PC-9 (cell line): Measurements from ENCODE around the gene ABR. TPM values are rescaled to one million over a fixed set of nuclear protein-coding genes. Genes with fewer than 3 reads are reported as not detected.

Experiments
- BruUV-seq: library from RNA; stranded (reverse); fragments of 400-500 nt; replicated peaks from 2 replicates; lab custom pipeline; 2021; lab: Mats Ljungman, UMichigan
- CTCF ChIA-PET: fragments of 300-600 bp; sonication (Branson Sonifier 250); formaldehyde crosslinking; loops from one replicate; lab custom pipeline; 2022; ENCODE audit warnings: antibody characterized with exemption; lab: Charles Lee
- POLR2A ChIA-PET: fragments of 300-600 bp; sonication (Branson Sonifier 250); formaldehyde crosslinking; loops from one replicate; lab custom pipeline; 2022; ENCODE audit warnings: antibody characterized with exemption; ENCODE audit not compliant: unreplicated experiment; lab: Charles Lee
- DNase-seq, 2 experiments: peaks; one replicate each; pipeline versions ENCODE4 v3.0.0 to v3.0.0-alpha.2; 2015 to 2022; ENCODE audit warnings: mixed read lengths in 1 of 2
- H2AFZ ChIP-seq: fragments of 200-600 bp; sonication (generic); 2 replicates; pipeline ENCODE4 v1.8.1; 2017; ENCODE audit warnings: antibody characterized with exemption
- H3F3A ChIP-seq: fragments of 200-600 bp; sonication (generic); 2 replicates; pipeline ENCODE4 v1.8.1; 2017; ENCODE audit warnings: antibody characterized with exemption, mild to moderate bottlenecking, low read depth; ENCODE audit not compliant: insufficient read depth
- H3K27ac ChIP-seq: fragments of 200-600 bp; sonication (generic); 2 replicates; pipeline ENCODE4 v1.6.1; 2016; ENCODE audit warnings: mixed run types
- H3K27me3 ChIP-seq: fragments of 200-600 bp; sonication (generic); 2 replicates; pipeline ENCODE4 v1.6.1; 2016; ENCODE audit warnings: low read depth, mixed run types; ENCODE audit not compliant: insufficient read depth
- H3K36me3 ChIP-seq: fragments of 200-600 bp; sonication (generic); 2 replicates; pipeline ENCODE4 v1.6.1; 2016; ENCODE audit warnings: low read depth, mixed run types
- H3K4me1 ChIP-seq: fragments of 200-600 bp; sonication (generic); replicated peaks from 2 replicates; pipeline ENCODE4 v1.6.1; 2016; ENCODE audit warnings: mixed run types; ENCODE audit not compliant: insufficient read depth
- H3K4me2 ChIP-seq: fragments of 200-600 bp; sonication (generic); 2 replicates; pipeline ENCODE4 v1.6.1; 2017; ENCODE audit warnings: mixed run types
- H3K4me3 ChIP-seq: fragments of 200-600 bp; sonication (generic); 2 replicates; pipeline ENCODE4 v1.6.1; 2016; ENCODE audit warnings: mixed run types
- H3K79me2 ChIP-seq: fragments of 200-600 bp; sonication (generic); 2 replicates; pipeline ENCODE4 v1.6.1; 2017; ENCODE audit warnings: low read depth, mixed run types
- H3K9me2 ChIP-seq: fragments of 200-600 bp; sonication (generic); 2 replicates; pipeline ENCODE4 v1.8.1; 2017; ENCODE audit warnings: mild to moderate bottlenecking; ENCODE audit not compliant: insufficient read depth
- H3K9me3 ChIP-seq: fragments of 200-600 bp; sonication (generic); 2 replicates; pipeline ENCODE4 v1.8.1; 2016; ENCODE audit warnings: low read depth; ENCODE audit not compliant: insufficient read depth
- H4K20me1 ChIP-seq: fragments of 200-600 bp; sonication (generic); 2 replicates; pipeline ENCODE4 v1.8.1; 2017; ENCODE audit not compliant: insufficient read depth
- EZH2 ChIP-seq: fragments of 200-600 bp; sonication (generic); IDR thresholded peaks from 2 replicates; pipeline ENCODE4 v1.8.0; 2017; ENCODE audit warnings: antibody characterized with exemption, low read depth
- intact Hi-C: fragments of 100-400 bp; cut with micrococcal nuclease; formaldehyde crosslinking; loops from one replicate; pipeline ENCODE4 v1.10.0; 2022; ENCODE audit not compliant: unreplicated experiment
- total RNA-seq: library from RNA; stranded (reverse); gene quantifications from 2 replicates; pipeline ENCODE4 v1.2.3, GENCODE V29; 2021
- TF ChIP-seq, protein P1 (sequence below): fragments of 200-600 bp; sonication (generic); conservative IDR thresholded peaks from 2 replicates; pipeline ENCODE4 v1.6.1; 2017; ENCODE audit warnings: mixed run types, antibody characterized with exemption, mild to moderate bottlenecking, moderate library complexity

Gene ABR
- total RNA-seq, 1 experiment from 2014 or later: 76.0 TPM

DNA sequence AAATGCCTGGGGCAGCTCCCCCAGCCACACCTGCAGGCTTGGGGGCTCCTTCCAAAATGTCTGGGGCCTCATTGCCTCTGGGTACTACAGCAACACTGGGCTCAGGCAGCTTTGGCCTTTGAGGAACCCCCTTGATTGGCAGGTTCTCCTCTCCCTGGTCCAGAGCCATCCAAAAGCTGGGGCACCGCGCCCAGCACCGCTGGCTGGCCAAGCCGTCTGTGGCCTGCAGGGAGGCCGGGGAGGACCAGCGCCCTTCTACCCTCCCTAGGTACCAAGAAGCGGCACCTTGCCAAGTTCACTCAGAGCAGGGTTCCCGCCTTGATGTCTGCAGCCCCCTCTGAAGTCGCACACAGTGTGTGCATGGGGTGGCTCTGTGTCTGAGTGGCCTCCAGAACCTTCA is 152.7 kb downstream of the ABR start:
- BruUV-seq: no TSS peak
- no peaks in the 10 kb centered on the region for H3K79me2 ChIP-seq
- H3K9me2 ChIP-seq: no peaks in the 10 kb centered on the region
- H3K9me3 ChIP-seq: no peaks in the 10 kb centered on the region
- H3K4me1 ChIP-seq: no peaks in the 10 kb centered on the region
- CTCF ChIA-PET: no interaction called here
- 0 out of 2 replicates have a peak, but pooled peaks cover 6% of the 10 kb centered on the region for H4K20me1 ChIP-seq
- H2AFZ ChIP-seq: no peak overlapping the region
- H3F3A ChIP-seq: no peaks in the 10 kb centered on the region
- no peak overlapping the region for H3K27ac ChIP-seq
- H3K4me3 ChIP-seq: no peak overlapping the region
- POLR2A ChIA-PET: no interaction called here
- TF ChIP-seq EZH2: no peak
- TF ChIP-seq, protein P1, sequence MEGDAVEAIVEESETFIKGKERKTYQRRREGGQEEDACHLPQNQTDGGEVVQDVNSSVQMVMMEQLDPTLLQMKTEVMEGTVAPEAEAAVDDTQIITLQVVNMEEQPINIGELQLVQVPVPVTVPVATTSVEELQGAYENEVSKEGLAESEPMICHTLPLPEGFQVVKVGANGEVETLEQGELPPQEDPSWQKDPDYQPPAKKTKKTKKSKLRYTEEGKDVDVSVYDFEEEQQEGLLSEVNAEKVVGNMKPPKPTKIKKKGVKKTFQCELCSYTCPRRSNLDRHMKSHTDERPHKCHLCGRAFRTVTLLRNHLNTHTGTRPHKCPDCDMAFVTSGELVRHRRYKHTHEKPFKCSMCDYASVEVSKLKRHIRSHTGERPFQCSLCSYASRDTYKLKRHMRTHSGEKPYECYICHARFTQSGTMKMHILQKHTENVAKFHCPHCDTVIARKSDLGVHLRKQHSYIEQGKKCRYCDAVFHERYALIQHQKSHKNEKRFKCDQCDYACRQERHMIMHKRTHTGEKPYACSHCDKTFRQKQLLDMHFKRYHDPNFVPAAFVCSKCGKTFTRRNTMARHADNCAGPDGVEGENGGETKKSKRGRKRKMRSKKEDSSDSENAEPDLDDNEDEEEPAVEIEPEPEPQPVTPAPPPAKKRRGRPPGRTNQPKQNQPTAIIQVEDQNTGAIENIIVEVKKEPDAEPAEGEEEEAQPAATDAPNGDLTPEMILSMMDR: no peak
- no peaks in the 10 kb centered on the region for H3K27me3 ChIP-seq
- no peak for DNase-seq
- H3K4me2 ChIP-seq: no peak overlapping the region
- intact Hi-C loops: no loop called here
- H3K36me3 ChIP-seq: no peaks in the 10 kb centered on the region

DNA sequence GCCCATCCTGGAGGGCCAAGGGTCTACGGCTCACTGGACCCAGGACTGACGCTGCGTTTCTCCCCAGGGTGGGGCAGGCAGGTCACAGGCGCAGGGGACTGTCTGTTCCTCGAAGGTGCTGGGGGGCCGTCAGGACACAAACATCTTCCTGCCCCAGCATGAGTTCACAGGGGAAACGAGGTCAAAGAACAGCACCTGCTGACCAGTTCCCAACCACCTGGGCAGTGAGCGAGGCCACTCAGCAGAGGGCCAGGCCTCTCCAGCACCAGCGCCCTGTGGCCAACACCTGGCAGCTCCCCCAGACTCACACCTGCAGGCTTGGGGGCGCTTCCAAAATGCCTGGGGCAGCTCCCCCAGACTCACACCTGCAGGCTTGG is 153.2 kb downstream of the ABR start:
- Histone ChIP-seq H3K9me2 (no peaks in the 10 kb centered on the region), H2AFZ (no peak overlapping the region), H3F3A (no peaks in the 10 kb centered on the region), H3K27ac (no peak overlapping the region), H3K27me3 (no peaks in the 10 kb centered on the region), H3K36me3 (no peaks in the 10 kb centered on the region), H3K4me2 (no peak overlapping the region), H4K20me1 (0 out of 2 replicates have a peak, but pooled peaks cover 6% of the 10 kb centered on the region), H3K79me2 (no peaks in the 10 kb centered on the region), H3K9me3 (no peaks in the 10 kb centered on the region), H3K4me3 (no peak overlapping the region), H3K4me1 (no peaks in the 10 kb centered on the region)
- DNase-seq: no peak
- ChIA-PET POLR2A (no interaction called here), CTCF (no interaction called here)
- no peak for TF ChIP-seq EZH2
- intact Hi-C loops: no loop called here
- BruUV-seq: no TSS peak

DNA sequence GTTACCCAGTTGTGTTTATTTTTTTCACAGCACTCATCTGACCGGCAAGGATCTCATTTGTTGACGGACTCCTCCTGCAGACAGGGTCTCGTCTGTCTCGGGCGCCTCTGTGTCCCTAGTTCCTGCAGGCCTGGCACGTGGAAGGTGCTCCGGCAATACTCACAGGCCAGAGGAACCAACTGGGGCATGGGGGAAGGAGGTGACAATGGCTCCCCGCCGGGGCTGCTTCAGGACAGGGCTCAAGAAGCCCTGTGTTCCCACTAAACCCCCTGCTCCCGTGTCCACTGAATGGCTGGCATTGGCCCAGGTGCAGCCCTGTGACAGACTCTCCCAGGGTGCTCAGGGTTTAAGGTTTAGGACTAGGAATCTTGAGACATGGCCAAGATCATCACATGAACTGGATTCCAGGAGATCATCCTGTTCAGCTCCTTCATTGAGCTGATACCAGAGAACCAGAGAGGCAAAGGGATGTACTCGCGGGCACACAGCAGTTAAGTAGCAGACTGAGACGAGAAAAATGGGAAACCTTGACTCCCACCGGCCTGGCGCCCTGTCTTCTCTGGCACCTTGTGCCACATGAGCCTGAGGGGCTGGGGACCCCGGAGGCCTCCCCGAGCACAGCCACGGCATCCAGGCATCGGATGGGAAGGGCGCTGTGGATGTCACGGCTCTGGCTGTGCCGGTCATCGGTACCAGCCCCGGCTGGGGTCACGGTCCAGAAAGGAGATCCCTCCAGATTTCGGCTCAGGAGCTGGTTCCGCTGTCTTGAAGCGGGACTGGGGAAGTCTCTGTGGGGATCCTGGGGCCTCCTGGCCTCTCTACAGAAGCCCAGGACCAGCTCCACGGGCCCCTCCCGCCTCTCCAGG is 153.8 kb downstream of the ABR start:
- no peaks in the 10 kb centered on the region for H3F3A ChIP-seq
- H3K27ac ChIP-seq: no peak overlapping the region
- ChIA-PET POLR2A (no interaction called here), CTCF (no interaction called here)
- no peaks in the 10 kb centered on the region for H3K36me3 ChIP-seq
- no peaks in the 10 kb centered on the region for H3K27me3 ChIP-seq
- BruUV-seq: no TSS peak
- no peaks in the 10 kb centered on the region for H3K79me2 ChIP-seq
- H3K4me2 ChIP-seq: no peak overlapping the region
- H4K20me1 ChIP-seq: 0 out of 2 replicates have a peak, but pooled peaks cover 8% of the 10 kb centered on the region
- H3K4me3 ChIP-seq: no peak overlapping the region
- H2AFZ ChIP-seq: no peak overlapping the region
- H3K9me3 ChIP-seq: no peaks in the 10 kb centered on the region
- no peak for DNase-seq
- no peaks in the 10 kb centered on the region for H3K9me2 ChIP-seq
- TF ChIP-seq EZH2: no peak
- intact Hi-C loops: no loop called here
- H3K4me1 ChIP-seq: no peaks in the 10 kb centered on the region

DNA sequence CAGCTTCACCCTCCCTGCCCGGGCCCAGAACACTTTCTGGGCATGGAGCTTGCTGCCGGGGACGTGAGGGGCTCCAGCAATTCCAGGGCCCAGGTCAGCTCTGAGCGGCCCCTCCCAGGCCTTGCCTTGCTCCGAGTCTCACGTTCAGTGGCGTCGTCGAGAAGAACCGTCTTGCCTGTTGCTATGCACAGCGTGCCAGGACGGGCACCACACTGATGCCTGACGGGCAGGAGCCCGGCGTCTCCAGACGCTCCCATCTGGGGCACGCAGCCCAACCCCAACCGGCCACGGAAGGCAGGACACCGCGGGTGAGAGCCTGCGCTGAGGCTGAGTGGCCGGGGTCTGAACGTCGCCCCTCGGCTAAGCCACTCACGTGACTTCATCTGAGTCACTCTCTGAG is 155.7 kb downstream of the ABR start:
- no peak for DNase-seq

More for the DNA sequence above, 155.7 kb downstream of the ABR start:
- Histone ChIP-seq H3K4me2 (no peak overlapping the region), H3K4me1 (no peaks in the 10 kb centered on the region), H4K20me1 (0 out of 2 replicates have a peak, but pooled peaks cover 4% of the 10 kb centered on the region), H3F3A (no peaks in the 10 kb centered on the region), H3K27me3 (no peaks in the 10 kb centered on the region), H3K36me3 (no peaks in the 10 kb centered on the region), H3K4me3 (no peak overlapping the region), H3K79me2 (no peaks in the 10 kb centered on the region), H2AFZ (no peak overlapping the region), H3K9me3 (no peaks in the 10 kb centered on the region), H3K9me2 (no peaks in the 10 kb centered on the region), H3K27ac (no peak overlapping the region)
- CTCF ChIA-PET: interaction anchor here (0.6 kb wide), 1 partner anchor 34 kb away, joined by 3 read pairs; no protein-coding TSS in a partner anchor
- intact Hi-C loops: no loop called here
- TF ChIP-seq, protein P1: no peak
- no peak for TF ChIP-seq EZH2
- BruUV-seq: no TSS peak
- POLR2A ChIA-PET: no interaction called here
